HepG2 (cell line): ENCODE measurements around the gene YY1. TPM values are rescaled to one million over a fixed set of nuclear protein-coding genes. Genes with fewer than 3 reads are reported as not detected.

ENCODE experiments used
- CEBPB ChIP-seq: IDR thresholded peaks from 2 replicates; pipeline ENCODE4 v1.6.1; 2011; ENCODE audit warnings: low read depth, low read length, improper control_type of control experiment, borderline replicate concordance
- ETS1 ChIP-seq: sonication (generic); formaldehyde crosslinking; IDR thresholded peaks from 2 replicates; pipeline ENCODE4 v1.4.0; 2020; ENCODE audit warnings: missing genetic modification reagents
- GATAD2A ChIP-seq: IDR thresholded peaks from 2 replicates; pipeline ENCODE4 v1.6.1; 2016
- HDAC6 ChIP-seq: fragments of 200-600 bp; sonication (generic); IDR thresholded peaks from 2 replicates; pipeline ENCODE4 v1.7.0; 2017; ENCODE audit warnings: mild to moderate bottlenecking, antibody characterized with exemption, low read length, low read depth
- MED1 ChIP-seq: sonication (generic); formaldehyde crosslinking; IDR thresholded peaks from 2 replicates; pipeline ENCODE4 v1.4.0; 2020; ENCODE audit warnings: missing genetic modification reagents
- MXD1 ChIP-seq: sonication (generic); formaldehyde crosslinking; IDR thresholded peaks from 2 replicates; pipeline ENCODE4 v1.4.0; 2020; ENCODE audit warnings: mild to moderate bottlenecking, missing genetic modification reagents
- NCOA2 ChIP-seq: sonication (generic); formaldehyde crosslinking; IDR thresholded peaks from 2 replicates; pipeline ENCODE4 v1.8.0; 2022; ENCODE audit warnings: inconsistent platforms
- NKX3-1 ChIP-seq: sonication (generic); formaldehyde crosslinking; IDR thresholded peaks from 2 replicates; pipeline ENCODE4 v1.5.0; 2020; ENCODE audit warnings: missing genetic modification reagents
- PHF20 ChIP-seq: sonication (generic); formaldehyde crosslinking; IDR thresholded peaks from 2 replicates; pipeline ENCODE4 v1.5.0; 2020; ENCODE audit warnings: mild to moderate bottlenecking, missing genetic modification reagents
- PRDM4 ChIP-seq: sonication (generic); formaldehyde crosslinking; IDR thresholded peaks from 2 replicates; pipeline ENCODE4 v1.9.0; 2021; ENCODE audit warnings: missing genetic modification reagents, borderline replicate concordance
- SMC3 ChIP-seq: IDR thresholded peaks from 2 replicates; pipeline ENCODE4 v1.6.1; 2011; ENCODE audit warnings: low read length, improper control_type of control experiment
- ZBED4 ChIP-seq: sonication (generic); formaldehyde crosslinking; IDR thresholded peaks from 2 replicates; pipeline ENCODE4 v1.4.0; 2020; ENCODE audit warnings: missing genetic modification reagents, borderline replicate concordance
- ZBTB7A ChIP-seq: sonication (generic); formaldehyde crosslinking; IDR thresholded peaks from 2 replicates; pipeline ENCODE4 v1.8.0; 2022; ENCODE audit warnings: mild to moderate bottlenecking, missing genetic modification reagents
- ZFP1 ChIP-seq: IDR thresholded peaks from 2 replicates; pipeline ENCODE4 v1.6.1; 2016
- ZGPAT ChIP-seq: IDR thresholded peaks from 2 replicates; pipeline ENCODE4 v1.6.1; 2016; ENCODE audit warnings: mild to moderate bottlenecking
- ZNF136 ChIP-seq: sonication (generic); formaldehyde crosslinking; IDR thresholded peaks from 2 replicates; pipeline ENCODE4 v1.8.1; 2022; ENCODE audit warnings: low read depth, mild to moderate bottlenecking, moderate library complexity, missing genetic modification reagents
- ZNF230 ChIP-seq: sonication (generic); formaldehyde crosslinking; IDR thresholded peaks from 2 replicates; pipeline ENCODE4 v1.4.0; 2020; ENCODE audit warnings: mild to moderate bottlenecking, missing genetic modification reagents
- ZNF317 ChIP-seq: sonication (generic); formaldehyde crosslinking; IDR thresholded peaks from 2 replicates; pipeline ENCODE4 v1.5.0; 2020; ENCODE audit warnings: mild to moderate bottlenecking, missing genetic modification reagents
- ZNF335 ChIP-seq: sonication (generic); formaldehyde crosslinking; IDR thresholded peaks from 2 replicates; pipeline ENCODE4 v1.4.0; 2020; ENCODE audit warnings: missing genetic modification reagents
- ZNF614 ChIP-seq: IDR thresholded peaks from 2 replicates; pipeline ENCODE4 v1.6.1; 2018; ENCODE audit warnings: missing biosample characterization, missing genetic modification reagents, inconsistent platforms, borderline replicate concordance
- ZNF672 ChIP-seq: sonication (generic); formaldehyde crosslinking; IDR thresholded peaks from 2 replicates; pipeline ENCODE4 v1.8.1; 2022; ENCODE audit warnings: missing genetic modification reagents
- polyA plus RNA-seq, 8 experiments: library from polyadenylated mRNA; depleted of rRNA in 3 of 8; stranded (reverse) in 7 of 8; unstranded in 1 of 8; fragments of >200 nt; fragmentation: Illumina TruSeq in 4 of 8; extraction: Trizol in 4 of 8; gene quantifications; 2 replicates each; pipeline versions ENCODE4 v1.2.1 to v1.2.3, GENCODE V29; 2011 to 2016; ENCODE audit warnings: low read depth in 4 of 8, missing spikeins in 1 of 8, mixed read lengths in 1 of 8; ENCODE audit not compliant: insufficient read depth in 1 of 8
- total RNA-seq, 5 experiments: library from RNA; depleted of rRNA; stranded (reverse); fragments of >200 nt; fragmentation: Illumina TruSeq; extraction: Trizol; gene quantifications; 2 replicates each; pipeline ENCODE4 v1.2.3, GENCODE V29; 2016; ENCODE audit warnings: low read depth in 1 of 5

Gene YY1
- total and polyA plus RNA-seq, 2 of the 13 experiments (the other 11 are each of a cell fraction or from before 2014, with no cell fraction given), result 29.4 to 68.1 TPM

GRCh38 chr14:100285021-100285912, 46.3 kb downstream of the YY1 start (continued):
- TF ChIP-seq ZNF317 (CRISPR knock-in tag), result 0 out of 2 replicates have a peak, but pooled peaks have one; percentile 36
- TF ChIP-seq ZNF230, result no peak
- peak; percentile 82; the same call in 1 of the 2 replicates for TF ChIP-seq NKX3-1 (CRISPR knock-in tag)
- TF ChIP-seq ZGPAT (CRISPR knock-in tag), result peak; percentile 83; the same call in 1 of the 2 replicates
- no peak for TF ChIP-seq SMC3
- no peak for TF ChIP-seq GATAD2A (CRISPR knock-in tag)
- no peak; the same call in 1 of the 2 replicates for TF ChIP-seq ZNF614 (CRISPR knock-in tag)
- peak; percentile 74; the same call in 1 of the 2 replicates for TF ChIP-seq MXD1 (CRISPR knock-in tag)
- TF ChIP-seq ZNF335 (CRISPR knock-in tag), result no peak
- TF ChIP-seq ZBTB7A (CRISPR knock-in tag), result 0 out of 2 replicates have a peak, but pooled peaks have one; percentile 14
- TF ChIP-seq NCOA2, result no peak
- TF ChIP-seq ZNF136 (CRISPR knock-in tag), result no peak
- TF ChIP-seq PRDM4 (CRISPR knock-in tag), result no peak
- no peak for TF ChIP-seq ZFP1 (CRISPR knock-in tag)
- TF ChIP-seq PHF20 (CRISPR knock-in tag), result peak; percentile 60
- no peak for TF ChIP-seq HDAC6
- TF ChIP-seq CEBPB, result no peak
- TF ChIP-seq ETS1, result no peak; the same call in 1 of the 2 replicates
- TF ChIP-seq ZNF672 (CRISPR knock-in tag), result no peak
- TF ChIP-seq ZBED4 (CRISPR knock-in tag), result no peak; the same call in 1 of the 2 replicates
- TF ChIP-seq MED1 (CRISPR knock-in tag), result peak; percentile 57; the same call in 1 of the 2 replicates
